T1000 (cell line): Measurements from ENCODE around the gene RETREG1.
"Not testable (repeated sequence)": the region's sequence is repeated elsewhere in the genome, so short reads cannot be mapped to it uniquely, and the experiment has no call there.

ENCODE experiments used
- DNase-seq: peaks from one replicate; lab custom pipeline; 2025; ENCODE audit warnings: mixed read lengths; lab: John Stamatoyannopoulos, UW

Gene RETREG1

DNA sequence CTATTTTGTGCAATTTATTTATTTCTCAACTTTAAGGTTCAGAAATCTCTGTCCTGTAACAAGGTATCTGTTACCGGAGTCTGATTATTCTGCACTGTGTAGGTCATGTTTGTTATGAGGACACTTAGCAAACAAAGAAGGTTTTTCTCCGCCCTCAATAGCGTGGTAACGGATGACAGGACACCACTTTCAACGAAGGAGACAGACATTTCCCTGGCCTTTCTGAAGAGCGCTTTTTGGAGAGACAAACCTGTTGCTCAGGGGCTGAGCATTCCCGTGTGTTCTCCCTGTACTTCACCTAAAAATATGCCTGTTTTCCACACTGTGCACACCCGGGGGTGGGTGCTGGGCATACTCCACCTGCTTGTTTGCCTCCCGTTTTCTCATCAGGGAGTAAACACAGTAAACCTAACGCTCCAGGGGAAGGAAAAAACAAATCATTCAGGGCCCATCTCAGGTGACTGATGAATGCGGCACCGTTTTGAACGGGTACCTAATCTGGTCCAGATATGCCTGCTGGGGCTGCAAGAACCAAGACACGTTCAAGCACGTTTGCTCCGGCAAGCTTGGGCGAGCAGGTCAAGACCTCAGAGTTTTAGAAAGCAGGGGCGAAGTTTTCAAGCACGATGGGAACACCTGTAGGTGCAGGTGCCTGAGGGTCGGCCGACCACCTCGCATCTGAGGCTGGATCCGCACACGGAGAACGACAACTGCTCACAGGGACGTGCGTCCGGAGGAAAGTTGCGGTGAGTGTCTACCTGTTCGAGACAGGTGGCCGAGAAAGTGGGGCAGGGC is 859 bp downstream of the RETREG1 start:
- no peak for DNase-seq

GRCh38 chr5:16612007-16612406 is 4.8 kb downstream of the RETREG1 start:
- DNase-seq: no peak

DNA sequence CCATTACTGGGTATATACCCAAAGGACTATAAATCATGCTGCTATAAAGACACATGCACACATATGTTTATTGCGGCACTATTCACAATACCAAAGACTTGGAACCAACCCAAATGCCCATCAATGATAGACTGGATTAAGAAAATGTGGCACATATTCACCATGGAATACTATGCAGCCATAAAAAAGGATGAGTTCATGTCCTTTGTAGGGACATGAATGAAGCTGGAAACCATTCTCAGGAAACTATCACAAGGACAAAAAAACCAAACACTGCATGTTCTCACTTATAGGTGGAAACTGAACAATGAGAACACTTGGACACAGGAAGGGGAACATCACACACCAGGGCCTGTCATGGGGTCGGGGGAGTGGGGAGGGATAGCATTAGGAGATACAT is 5.9 kb downstream of the RETREG1 start:
- not testable (repeated sequence) for DNase-seq

DNA sequence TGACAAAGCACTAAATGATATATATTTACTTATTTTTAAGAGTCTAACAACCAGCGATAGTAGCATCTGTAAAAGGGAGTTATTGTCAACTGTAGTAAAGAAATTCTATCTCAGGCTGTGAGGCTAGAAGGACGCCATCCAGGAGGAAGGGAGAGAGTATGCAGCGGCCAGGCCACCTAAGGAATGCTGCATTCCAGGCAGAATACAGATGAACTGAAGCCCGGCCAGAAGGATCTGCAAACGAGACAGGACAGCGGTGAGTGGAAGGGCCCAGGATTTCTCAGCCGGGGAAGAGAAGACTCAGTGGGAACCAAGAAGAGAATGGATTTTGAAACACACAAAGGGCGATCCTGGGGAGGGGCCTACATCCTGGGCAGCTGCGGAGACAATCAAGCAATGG is 7.4 kb downstream of the RETREG1 start:
- DNase-seq: no peak

GRCh38 chr5:16606628-16607027 is 10.2 kb downstream of the RETREG1 start:
- DNase-seq: no peak

DNA sequence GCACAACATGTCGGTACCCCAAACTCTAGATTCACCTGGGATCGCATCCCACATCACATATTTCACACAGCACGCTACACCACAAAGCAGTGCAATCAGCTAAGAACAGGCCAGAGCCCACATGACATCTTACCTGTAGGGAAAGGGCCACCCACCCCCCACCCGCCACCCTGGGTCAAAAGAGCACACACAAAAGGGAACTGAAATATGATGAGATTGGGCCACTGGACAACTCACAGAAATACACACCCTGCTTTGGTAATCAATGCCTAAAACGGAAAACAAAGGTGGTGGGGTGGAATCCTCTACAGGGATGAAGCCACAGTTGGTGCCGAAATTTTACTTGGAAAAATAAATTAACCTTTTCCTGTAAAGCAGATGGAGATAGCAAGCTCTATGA is 13.1 kb downstream of the RETREG1 start:
- DNase-seq: no peak

GRCh38 chr5:16603295-16603694 is 13.5 kb downstream of the RETREG1 start:
- DNase-seq: no peak

- DNase-seq: no peak
Measured at GRCh38 chr5:16602182-16602581, 14.6 kb downstream of the RETREG1 start.

DNA sequence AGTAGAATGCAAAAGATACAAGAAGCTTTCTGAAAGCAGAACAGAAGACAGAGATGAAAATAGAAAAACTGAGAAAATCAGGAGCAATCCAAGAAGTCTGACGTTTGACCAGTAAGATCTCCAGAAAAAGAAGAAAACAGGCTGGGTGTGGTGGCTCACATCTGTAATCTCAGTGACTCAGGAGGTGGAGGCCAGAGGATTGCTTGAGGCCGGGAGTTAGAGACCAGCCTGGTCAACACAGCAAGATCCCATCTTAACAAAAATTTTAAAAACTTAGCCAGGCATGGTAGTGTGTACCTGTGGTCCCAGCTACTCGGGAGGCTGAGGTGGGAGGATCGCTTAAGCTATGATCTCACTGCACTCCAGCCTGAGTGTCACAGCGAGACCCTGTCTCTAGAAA is 15.9 kb downstream of the RETREG1 start:
- no peak for DNase-seq

DNA sequence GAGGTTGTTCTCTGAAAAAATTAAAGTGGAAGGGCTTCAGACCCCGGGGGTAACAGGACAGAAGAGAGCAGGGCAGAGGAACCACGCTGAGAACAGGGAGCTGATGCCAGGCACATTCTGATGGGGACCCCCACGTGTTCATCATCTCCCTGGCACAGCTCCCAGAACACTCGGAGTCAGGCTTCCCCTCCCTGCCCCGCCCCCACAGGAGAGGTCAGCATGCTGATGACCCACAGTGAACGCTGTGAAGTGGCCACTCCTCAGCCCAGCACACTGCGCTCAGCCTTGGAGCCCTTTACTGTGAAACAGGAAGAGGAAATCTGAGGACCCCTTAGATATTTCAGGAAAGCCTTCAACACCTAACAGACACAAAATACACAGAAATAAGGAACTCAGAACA is 16.4 kb downstream of the RETREG1 start:
- DNase-seq: no peak

GRCh38 chr5:16597946-16598694 is 18.7 kb downstream of the RETREG1 start:
- DNase-seq: no peak

DNA sequence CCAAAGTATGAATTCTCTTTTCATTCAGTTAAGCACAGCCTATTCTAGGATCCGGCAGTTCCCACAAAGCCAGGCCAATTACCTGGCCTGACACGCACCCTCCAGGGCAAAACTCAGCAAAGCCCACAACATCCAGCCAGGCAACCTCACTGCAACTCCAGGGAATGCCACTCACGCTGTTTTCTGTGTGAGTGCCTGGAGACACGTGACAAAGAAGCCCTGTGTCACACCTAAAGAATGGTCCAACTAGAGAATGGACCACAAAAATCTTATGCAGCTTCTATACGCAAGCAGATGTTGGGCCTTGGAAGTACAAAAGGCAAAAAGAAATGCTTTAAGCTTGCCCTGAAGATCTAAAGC is 20.2 kb downstream of the RETREG1 start:
- no peak for DNase-seq

DNA sequence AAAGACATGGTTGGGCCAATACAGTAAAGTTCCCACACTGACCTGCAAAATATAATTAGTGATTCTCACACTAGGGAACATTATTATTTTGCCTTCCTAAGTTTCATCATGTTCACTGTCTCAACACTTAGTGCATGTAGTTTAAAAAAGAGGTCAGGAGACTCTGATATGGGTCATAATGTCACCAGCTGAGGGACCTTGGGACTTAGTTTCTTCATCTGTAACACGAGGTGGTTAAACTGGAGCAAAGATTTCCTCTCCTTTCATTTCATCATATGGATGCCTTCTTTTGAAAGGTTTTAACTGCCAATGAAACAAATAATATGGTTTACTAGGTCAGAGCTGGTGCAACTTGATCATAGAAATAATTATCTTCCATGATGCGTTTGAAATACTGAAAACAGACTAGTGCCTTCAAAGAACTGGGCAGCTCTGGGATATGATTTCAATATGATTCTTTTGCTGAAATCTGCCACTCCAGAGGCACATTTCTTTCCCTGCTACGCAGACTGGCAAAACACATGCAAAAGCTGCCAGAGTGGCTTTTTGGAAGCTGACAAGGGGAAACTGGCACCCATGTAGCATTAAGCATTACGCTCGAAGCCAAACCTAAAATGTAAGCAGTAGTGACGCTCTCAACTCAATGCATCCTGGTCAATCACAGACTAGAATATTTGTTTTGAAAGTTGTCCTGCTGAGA is 20.8 kb downstream of the RETREG1 start:
- DNase-seq: no peak

GRCh38 chr5:16593628-16594027 is 23.2 kb downstream of the RETREG1 start:
- no peak for DNase-seq

DNA sequence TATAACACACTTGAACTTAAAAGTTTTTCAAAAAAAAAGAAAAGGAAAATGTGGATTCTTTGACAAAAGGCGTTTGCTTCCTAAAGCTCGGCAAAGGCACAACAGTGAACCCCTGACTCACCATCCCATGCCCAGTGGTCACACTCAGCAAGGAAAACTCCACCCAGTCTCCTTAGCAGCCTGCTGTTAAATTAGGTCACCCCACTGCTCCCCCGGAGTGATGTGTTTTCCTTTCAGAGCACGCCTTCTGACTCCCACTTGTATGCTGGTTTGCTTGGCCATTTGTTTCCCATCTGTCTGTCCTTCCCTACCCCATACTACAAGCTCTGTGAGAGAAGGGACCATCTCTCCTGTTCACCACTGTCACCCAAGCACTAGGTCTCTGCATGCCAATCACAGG is 23.8 kb downstream of the RETREG1 start:
- peak; percentile 7 for DNase-seq

DNA sequence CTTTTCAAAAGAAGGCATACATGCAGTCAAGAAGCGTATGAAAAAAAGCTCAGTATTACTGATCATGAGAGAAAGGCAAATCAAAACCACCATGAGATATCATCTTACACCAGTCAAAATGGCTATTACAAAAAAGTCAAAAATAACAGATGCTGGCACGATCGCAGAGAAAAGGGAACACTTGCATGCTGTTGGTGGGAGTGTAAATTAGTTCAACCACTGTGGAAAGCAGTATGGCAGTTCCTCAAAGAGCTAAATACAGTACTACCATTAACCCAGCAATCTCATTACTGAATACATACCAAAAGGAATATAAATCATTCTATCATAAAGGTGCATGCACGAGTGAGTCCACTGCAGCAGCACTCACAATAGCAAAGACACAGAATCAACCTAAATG is 24.5 kb downstream of the RETREG1 start:
- no peak for DNase-seq

DNA sequence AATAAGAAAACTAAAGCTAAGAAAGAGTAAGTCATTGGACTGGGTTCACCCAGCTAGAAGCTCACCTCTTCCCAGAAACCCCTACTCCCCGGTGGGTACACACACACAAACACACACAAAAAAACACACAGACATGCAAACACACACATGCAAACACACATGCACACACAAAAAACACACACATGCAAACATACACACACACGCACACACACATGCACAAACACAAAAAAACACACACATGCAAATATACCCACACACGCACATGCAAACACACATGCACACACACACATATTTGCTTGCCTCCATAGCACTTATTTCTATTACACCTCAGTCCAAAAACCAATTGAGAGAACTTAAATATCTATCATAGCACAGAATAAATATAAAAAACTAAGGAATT is 26.1 kb downstream of the RETREG1 start:
- no peak for DNase-seq

DNA sequence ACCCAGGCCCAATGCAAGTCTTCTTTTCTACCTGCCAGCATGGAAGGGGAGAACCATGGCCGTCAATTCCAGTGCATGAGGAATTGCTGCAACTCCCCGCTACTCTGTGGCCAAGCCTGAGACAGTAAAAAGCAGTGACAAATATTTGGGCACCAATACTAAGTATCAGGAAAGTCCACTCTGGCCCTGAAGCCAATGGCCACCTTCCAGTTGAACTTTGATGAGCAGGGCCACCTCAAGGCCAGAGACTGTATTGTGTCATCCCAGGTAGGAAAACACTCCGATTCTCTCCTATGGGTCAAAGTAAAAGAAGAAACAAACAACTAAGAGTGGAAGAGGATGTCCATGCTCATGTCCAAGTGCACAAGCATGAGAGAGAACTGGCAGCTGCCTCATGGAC is 27.1 kb downstream of the RETREG1 start:
- no peak for DNase-seq

DNA sequence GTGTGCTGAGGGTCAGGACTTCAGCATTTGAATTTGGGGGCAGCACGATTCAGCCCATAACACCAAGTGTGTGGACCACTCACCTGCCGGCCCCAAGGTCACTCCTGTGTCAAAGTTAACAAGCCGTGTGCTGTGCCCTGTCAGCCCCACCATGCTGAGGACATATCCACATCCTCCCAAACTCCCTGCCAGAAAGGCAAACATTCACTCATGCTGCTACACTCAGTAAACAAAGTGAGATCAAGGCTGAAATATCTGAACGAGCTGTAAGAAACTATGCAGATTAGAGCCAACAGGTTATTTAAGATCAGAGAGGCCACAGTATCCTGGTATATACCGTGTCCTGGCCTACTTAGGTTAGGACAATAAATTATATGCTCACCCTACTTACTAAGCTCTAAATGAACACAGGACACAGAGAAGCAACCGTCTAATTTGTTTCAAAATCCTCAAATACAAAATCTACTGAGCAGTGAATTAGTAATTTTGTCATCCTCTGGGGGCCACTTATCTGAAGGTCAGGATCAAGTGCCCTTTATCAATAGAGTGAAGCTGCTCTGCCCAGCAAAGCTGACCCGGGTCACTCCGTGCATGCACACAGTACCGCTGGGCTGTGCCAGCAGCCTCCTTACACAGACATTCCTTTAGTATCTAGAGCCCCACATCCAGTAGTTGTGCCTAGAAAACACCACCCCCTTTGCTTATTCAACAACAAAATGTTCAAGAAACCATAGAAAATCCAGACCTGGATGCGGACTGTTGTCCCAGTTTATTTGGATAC is 28.2 kb downstream of the RETREG1 start:
- DNase-seq: no peak

DNA sequence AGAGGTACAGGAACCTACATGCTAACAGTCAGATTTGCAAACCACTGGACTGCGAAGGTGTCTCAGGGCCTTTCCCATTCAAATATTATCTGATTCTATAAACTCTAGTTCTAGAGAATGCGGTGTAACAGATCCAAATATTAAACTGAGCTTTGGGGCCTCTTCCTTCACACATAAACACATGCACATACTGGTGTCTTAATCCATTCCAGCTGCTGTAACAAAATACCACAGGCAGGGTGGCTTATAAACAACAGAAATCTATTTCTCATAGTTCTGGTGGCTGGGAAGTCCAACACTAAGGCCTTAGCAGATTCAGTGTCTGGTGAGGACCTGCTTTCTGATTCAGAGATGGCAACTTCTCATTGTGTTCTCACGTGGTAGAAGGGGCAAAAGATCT is 30.2 kb downstream of the RETREG1 start:
- no peak for DNase-seq

GRCh38 chr5:16585041-16585667 is 31.6 kb downstream of the RETREG1 start:
- DNase-seq: no peak

DNA sequence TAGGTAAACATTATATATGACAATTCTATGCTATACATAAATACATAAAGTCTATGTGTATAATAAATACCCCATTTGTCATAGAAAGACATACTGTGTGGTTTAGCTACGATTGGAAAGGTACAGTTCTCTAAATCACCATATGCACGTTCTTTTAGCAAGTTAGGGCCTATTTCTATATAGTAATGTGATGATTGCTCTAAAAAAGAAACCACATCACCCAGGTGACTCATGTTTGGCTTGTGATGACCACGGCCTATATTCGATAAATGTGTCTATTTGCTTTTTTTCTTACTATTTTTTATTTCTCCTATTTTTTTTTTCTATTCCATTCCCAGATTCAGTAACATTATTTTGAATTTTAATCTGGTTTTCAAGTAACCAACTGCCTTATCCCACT is 34.7 kb downstream of the RETREG1 start:
- DNase-seq: no peak
